ENCODE results near the gene NOS3.

The NOS3 gene

DNA sequence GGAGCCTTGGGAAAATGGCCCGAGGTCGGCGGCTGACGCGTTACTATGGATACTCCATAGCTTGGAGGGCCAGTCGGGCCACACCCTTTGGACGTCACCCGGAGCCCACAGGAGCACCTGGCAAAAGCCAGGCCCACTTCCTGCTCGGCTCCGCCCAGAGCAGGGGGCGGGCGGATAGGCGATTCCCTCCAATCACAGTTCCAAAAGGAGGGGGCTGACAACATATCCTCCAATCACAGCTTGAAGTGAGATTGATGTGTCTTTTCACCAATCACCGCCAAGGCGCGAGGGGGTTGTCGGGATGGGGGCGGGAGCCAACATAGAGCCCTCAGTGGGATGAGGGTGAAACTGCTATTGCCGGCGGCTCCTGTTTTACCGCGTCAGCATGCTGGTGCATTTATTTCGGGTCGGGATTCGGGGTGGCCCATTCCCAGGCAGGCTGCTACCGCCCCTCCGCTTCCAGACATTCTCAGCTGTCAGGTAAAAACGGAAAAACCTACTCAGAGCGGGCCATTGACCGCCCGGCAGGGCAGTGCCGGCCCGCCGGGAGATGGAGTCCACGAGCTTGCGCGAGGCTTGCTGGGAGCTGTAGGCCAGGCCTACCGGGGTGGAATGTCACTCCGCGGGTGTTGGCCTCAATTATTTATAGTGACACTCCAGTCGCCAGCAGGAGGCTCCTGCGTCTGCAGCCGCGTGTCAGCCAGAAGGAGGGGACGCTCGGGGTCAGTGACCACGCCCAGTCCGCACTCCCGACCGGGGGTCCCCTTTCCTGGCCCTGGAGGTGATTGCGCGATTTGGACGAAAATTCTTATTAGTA is 37.5 kb downstream of the NOS3 start, which contains the start of gene ABCB8:
Gene ABCB8, plus strand, starts transcription at position 320 of the 817 bp plus-strand sequence. Its CDS starts 66 bp downstream, at position 386.
- TF ChIP-seq CTCF (IDR thresholded peaks at IDR 0.05; ENCODE audit: low read depth, low read length) (peak; percentile 23; the same call in 1 of the 2 replicates), EZH2phosphoT487 (IDR thresholded peaks at IDR 0.05; ENCODE audit: low read depth) (no peak)
- H4K20me1 ChIP-seq (ENCODE audit: insufficient read depth, low read length), result no peaks in the 10 kb centered on the region

DNA sequence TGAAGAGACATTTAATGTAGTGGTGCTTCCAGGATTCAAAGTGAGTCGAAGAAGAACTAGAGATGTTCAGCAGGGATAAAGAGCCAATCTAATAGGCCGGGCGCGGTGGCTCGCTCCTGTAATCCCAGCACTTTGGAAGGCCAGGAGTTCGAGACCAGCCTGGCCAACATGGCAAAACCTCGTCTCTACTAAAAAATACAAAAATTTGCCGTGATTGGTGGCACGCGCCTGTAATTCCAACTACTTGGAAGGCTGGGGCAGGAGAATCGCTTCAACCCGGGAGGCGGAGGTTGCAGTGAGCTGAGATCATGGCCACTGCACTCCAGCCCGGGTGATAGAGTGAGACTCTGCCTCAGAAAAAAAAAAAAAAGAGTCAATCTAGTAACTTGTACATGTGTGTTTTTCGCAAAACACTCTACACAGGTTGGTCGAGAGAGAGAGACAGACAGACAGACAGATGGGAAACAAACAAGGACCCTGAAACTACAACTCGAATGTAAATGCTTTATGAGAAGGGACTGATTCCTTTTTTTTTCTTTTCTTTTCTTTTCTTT is 38.2 kb downstream of the NOS3 start:
- H3K27ac ChIP-seq (ENCODE audit: low read length), result no peak overlapping the region

More for the DNA sequence above, 37.5 kb downstream of the NOS3 start, which contains the start of gene ABCB8:
- H3K27me3 ChIP-seq (ENCODE audit: low read depth, low read length), result no peaks in the 10 kb centered on the region
- H3K4me1 ChIP-seq (ENCODE audit: low read length), result peaks cover 10% of the 10 kb centered on the region
- H3K36me3 ChIP-seq (replicated peaks; ENCODE audit: low read depth, low read length), result no peaks in the 10 kb centered on the region
- peak within 1 kb of the TSS; percentile 74 for H3K9ac ChIP-seq (ENCODE audit: low read length)
- H3K4me2 ChIP-seq (ENCODE audit: low read length), result peak within 1 kb of the TSS; percentile 83
- H3K4me3 ChIP-seq (ENCODE audit: low read length), result peak within 1 kb of the TSS; percentile 91
- H3K79me2 ChIP-seq (ENCODE audit: low read length), result peaks cover 11% of the 10 kb centered on the region
- H3K9me3 ChIP-seq (ENCODE audit: insufficient read depth, low read length), result no peaks in the 10 kb centered on the region
- no peak within 1 kb of the TSS for H3K27ac ChIP-seq (ENCODE audit: low read length)
- peak within 1 kb of the TSS; percentile 73 for H2AFZ ChIP-seq (ENCODE audit: low read depth, low read length)

GRCh38 chr7:151031011-151031410 is 40.2 kb downstream of the NOS3 start:
- H3K4me2 ChIP-seq (ENCODE audit: low read length), result no peak overlapping the region
- peaks cover 10% of the 10 kb centered on the region for H3K4me1 ChIP-seq (ENCODE audit: low read length)
- no peaks in the 10 kb centered on the region for H3K36me3 ChIP-seq (replicated peaks; ENCODE audit: low read depth, low read length)
- no peak for TF ChIP-seq EZH2phosphoT487 (IDR thresholded peaks at IDR 0.05; ENCODE audit: low read depth)
- no peak for TF ChIP-seq CTCF (IDR thresholded peaks at IDR 0.05; ENCODE audit: low read depth, low read length)
- H3K27me3 ChIP-seq (ENCODE audit: low read depth, low read length), result no peaks in the 10 kb centered on the region
- peaks cover 11% of the 10 kb centered on the region for H3K79me2 ChIP-seq (ENCODE audit: low read length)
- no peak overlapping the region for H3K27ac ChIP-seq (ENCODE audit: low read length)
- no peaks in the 10 kb centered on the region for H3K9me3 ChIP-seq (ENCODE audit: insufficient read depth, low read length)
- no peak overlapping the region for H3K9ac ChIP-seq (ENCODE audit: low read length)
- H4K20me1 ChIP-seq (ENCODE audit: insufficient read depth, low read length), result no peaks in the 10 kb centered on the region
- no peak overlapping the region for H2AFZ ChIP-seq (ENCODE audit: low read depth, low read length)
- no peak overlapping the region for H3K4me3 ChIP-seq (ENCODE audit: low read length)

More for the DNA sequence above, 38.2 kb downstream of the NOS3 start:
- Histone ChIP-seq H3K9ac (ENCODE audit: low read length) (peak overlapping the region; percentile 74), H3K4me2 (ENCODE audit: low read length) (peak overlapping the region; percentile 74), H3K27me3 (ENCODE audit: low read depth, low read length) (no peaks in the 10 kb centered on the region), H3K4me1 (ENCODE audit: low read length) (peaks cover 10% of the 10 kb centered on the region), H3K9me3 (ENCODE audit: insufficient read depth, low read length) (no peaks in the 10 kb centered on the region), H3K4me3 (ENCODE audit: low read length) (peak overlapping the region; percentile 91), H2AFZ (ENCODE audit: low read depth, low read length) (0 out of 2 replicates have a peak overlapping the region, but pooled peaks have one; percentile 73), H3K79me2 (ENCODE audit: low read length) (peaks cover 11% of the 10 kb centered on the region), H3K36me3 (replicated peaks; ENCODE audit: low read depth, low read length) (no peaks in the 10 kb centered on the region), H4K20me1 (ENCODE audit: insufficient read depth, low read length) (no peaks in the 10 kb centered on the region)
- TF ChIP-seq CTCF (IDR thresholded peaks at IDR 0.05; ENCODE audit: low read depth, low read length) (no peak), EZH2phosphoT487 (IDR thresholded peaks at IDR 0.05; ENCODE audit: low read depth) (no peak)

All from OCI-LY3 (cell line).